Activated T-cell treated with anti-CD3 and anti-CD28 coated beads for 48 hours (primary cell): ENCODE measurements around the gene ZNF777.
A peak's percentile ranks its signal among the peaks of the same experiment; 100 is the strongest.
"Not testable (repeated sequence)": the region's sequence is repeated elsewhere in the genome, so short reads cannot be mapped to it uniquely, and the experiment has no call there.

Source experiments
- DNase-seq: peaks from one replicate; pipeline ENCODE4 v3.0.0-alpha.2; 2020; ENCODE audit warnings: low read depth

ZNF777 gene

DNA sequence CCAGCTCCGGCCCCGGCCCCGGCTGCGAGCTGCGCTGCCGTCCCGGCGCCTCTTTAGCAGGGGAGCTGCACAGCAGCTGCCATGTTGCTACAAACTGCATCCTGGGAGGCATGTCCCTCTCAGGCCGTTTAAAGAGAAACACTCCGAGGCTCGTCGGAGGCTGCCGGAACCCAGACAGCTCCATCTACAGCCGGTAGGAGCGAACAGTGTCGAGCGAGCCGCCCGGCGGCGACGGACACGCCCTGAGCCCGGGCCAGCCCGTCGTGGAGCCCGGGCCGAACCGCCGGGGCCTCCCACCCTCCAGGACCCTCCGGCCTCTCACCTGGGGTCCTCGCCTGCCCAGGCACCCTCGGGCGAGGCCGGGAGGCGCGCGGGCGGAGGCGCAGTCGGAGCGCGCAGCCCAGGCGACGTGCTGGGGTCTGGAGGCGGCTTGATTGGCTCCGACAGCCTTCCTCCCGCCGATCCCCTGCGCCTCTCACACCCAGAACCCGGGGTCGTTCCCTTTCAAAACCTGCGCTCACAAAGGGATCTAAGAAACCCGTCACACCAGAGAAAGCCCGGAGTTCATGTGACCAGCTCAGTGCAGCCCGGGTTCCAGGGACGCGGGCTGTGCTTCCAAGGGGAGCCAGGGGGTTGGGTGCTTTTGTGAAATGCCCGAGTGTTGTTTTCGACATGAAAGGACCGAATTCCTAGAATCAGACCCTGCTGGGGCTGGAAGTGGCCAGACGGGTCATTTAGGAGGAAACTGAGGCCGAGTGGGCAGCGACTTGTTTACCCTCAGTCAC lies at the start of gene ZNF777:
Gene ZNF777 (minus strand): TSS at position 570 of the 785 bp plus-strand sequence. CDS start 5,040 bp downstream, outside the sequence.
- DNase-seq: peak; percentile 72

- no peak for DNase-seq
Observed at GRCh38 chr7:149510248-149510647, 49.4 kb upstream of the ZNF777 start.

DNA sequence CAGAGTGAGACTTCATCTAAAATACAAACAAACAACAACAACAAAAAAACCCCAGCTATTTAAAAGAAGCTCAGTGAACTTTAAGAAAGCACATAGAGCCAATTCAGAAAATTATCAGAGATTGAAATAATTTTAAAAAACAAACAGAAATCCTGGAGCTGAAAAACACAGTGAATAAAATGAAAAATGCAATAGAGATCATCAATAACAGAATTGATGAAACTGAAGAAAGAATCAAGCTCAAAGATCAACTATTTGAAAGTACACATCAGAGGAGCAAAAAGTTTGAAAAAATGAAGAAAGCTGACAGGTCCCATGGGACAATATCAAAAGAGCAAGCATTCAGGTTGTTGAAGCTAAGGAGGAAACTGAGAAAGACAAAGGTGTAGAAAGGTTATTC lies 48.9 kb upstream of the ZNF777 start:
- no peak for DNase-seq

GRCh38 chr7:149505551-149505950 lies 44.7 kb upstream of the ZNF777 start:
- DNase-seq: no peak

DNA sequence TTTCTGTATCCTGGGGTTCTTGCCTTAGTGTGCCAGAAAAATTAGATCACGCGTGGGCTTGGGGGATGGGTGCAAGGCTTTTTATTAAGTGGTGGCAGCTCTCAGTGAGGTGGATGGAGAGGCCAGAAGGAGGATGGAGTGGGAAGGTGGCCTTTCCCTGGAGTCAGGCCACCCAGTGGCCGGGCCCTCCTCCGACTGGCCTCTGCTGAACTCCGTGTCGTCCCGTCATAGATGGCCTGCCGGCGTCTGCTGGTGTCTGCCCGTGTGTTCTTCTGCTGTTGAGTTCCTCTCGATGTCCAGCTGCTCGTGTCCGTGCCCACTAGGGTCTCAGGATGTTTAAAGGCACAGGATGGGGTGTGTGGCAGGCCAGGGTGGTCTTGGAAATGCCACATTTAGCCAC lies 40.8 kb upstream of the ZNF777 start:
- no peak for DNase-seq

DNA sequence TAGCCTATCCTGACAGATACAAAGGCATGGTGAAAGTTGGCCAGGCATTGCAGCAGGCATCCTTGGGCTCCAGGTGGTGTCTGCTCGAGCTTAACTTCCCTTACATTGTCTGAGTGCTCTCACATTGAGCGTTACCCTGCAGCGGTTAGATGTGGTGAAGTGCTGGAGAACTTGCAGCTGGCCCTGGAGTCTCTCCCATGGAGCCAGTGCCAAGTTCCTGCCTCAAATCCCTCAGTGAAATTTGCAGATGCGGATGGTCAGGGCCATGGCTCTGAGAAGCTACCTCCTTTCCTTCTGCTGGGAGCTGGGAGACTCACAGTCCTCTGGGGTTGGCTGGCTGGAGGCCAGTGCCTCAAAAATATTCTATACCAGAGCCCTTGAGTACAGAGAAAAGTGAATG lies 40.0 kb upstream of the ZNF777 start:
- DNase-seq: no peak

GRCh38 chr7:149500201-149500600 lies 39.3 kb upstream of the ZNF777 start:
- DNase-seq: no peak

GRCh38 chr7:149498811-149499210 lies 37.9 kb upstream of the ZNF777 start:
- no peak for DNase-seq

DNA sequence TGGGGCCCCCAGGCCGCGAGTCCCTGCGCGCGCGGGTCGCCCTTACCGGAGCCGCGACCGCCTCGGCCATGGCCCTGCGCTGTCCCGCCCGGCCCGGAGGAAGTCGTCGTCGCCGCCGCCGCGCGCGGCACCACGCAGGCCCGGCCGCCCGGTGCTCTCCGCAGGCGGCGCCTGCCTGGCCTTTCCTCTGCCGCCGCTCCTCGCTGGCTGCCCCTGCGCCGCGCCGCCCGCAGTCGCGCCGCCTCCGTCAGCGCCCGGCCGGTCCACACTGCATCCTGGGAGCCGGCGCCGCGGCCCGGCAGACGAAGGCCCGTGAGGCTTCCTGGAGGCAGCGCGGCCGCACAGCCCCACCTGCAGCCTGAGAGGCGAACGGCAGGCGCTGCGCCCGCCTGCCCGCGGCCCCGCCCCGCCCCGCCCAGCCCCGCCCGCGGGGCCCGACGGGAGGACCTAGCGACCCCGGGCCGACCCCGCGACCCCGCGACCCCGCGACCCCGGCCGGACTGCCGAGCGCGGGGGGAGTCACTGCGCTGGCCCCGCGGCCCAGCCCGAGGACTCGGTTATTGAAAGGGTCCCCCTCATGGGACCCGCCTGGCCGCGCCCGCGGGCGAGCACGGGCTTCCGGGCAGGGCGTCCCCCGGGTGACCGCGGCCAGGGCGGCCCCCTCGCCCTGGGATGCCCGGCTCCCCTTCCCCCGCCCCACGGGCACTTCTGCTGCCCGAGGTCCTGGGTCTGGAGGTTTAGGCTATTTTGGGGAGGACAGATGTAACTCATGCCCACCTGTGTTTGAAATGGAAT lies 36.8 kb upstream of the ZNF777 start, which contains the start of gene ZNF746:
Gene ZNF746 (minus strand): TSS at position 343 of the 795 bp plus-strand sequence. CDS start 273 bp downstream, at position 70.
- peak; percentile 86 for DNase-seq

- peak; percentile 47 for DNase-seq
Observed at GRCh38 chr7:149496642-149497391, 36.0 kb upstream of the ZNF777 start.

GRCh38 chr7:149495785-149496641 lies 35.2 kb upstream of the ZNF777 start:
- no peak for DNase-seq

GRCh38 chr7:149494738-149495368 lies 34.0 kb upstream of the ZNF777 start:
- no peak for DNase-seq

DNA sequence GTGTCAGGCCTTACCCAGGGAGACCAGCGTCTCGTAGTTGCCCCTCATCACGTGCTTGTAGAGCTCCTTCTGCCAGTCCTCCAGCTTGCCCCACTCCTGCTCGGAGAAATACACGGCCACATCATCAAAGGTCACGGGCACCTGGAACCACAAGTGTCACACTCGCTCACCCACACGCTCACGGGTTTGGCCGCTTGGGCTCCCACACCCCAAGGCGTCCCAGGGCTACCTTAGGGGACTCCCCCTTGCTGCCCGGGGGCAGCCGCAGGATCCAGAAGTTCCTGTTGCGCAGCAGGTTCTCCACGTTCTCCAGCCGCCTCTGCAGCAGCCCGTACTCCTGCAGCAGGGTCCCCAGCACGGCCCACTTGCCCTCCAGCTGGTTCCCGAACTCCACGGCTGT lies 33.1 kb upstream of the ZNF777 start:
- DNase-seq: not testable (repeated sequence)

DNA sequence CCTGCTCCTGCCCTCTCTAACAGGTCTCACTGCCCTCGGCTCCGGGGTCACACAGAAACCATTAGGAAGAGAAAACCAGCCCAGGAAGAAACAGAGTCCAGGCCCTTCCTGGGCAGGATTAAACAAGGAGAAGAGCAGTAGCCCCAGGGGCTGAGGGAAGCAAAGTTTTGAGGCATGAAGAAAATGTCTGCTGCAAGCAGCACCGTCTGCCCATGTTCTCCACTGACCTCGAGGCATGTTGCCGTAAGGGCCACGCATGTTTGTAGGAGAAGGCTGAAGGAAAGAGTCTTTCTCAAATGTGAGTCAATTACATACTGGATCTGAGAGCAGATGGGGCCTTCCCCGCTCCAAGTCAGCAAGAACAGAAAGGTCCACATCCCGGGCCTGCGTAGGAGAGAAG lies 32.5 kb upstream of the ZNF777 start:
- no peak for DNase-seq

DNA sequence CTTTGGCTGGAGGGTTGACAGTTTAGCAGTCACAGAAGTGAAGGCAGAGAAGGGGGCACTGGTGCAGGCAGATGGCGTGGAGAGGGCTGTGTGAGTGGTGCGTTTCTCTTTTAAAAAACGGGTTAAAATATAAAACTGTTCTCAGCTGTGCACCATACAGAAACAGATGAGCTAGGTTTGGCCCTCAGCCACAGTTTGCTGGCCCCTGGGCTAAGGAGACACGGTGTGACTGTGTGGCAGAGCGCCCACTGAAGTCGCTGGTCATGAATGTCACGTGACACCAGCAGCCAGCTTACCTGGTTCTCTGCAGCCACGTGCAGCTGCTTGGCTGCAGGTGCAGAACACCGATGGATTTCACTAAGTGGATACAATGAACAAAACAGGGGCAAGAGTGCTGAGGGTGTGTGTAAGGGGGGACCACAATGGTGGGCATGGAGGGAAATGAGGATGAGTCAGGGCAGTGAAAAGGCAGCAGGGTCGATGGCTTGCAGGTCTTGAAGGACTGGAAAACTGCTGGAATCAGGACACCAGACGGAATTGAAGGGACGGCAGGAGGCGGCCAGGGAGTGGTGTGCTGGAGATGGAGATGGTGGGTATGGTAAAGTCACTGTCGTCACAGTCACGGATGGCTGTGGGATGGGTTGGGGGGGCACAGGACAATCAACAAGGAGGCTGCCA lies 29.4 kb upstream of the ZNF777 start:
- no peak for DNase-seq

- DNase-seq: no peak
Observed at GRCh38 chr7:149489391-149490024, 28.6 kb upstream of the ZNF777 start.

DNA sequence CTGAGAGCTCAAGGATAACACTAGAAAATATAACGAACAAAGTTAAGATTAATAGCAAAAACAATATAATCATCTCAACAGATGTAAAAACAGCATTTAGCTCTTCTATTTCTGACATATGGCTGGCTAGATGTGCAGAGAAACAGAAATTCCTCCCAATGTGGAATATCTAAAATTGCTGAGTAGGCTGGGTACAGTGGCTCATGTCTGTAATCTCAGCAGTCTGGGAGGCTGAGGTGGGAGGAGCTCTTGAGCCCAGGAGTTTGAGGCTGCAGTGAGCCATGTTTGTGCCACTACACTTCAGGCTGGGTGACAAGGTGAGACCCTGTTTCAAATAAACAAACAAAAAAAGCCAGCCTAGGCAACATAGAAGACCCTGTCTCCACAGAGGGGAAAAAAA lies 18.7 kb upstream of the ZNF777 start:
- DNase-seq: no peak

- no peak for DNase-seq
Observed at GRCh38 chr7:149478754-149479153, 17.9 kb upstream of the ZNF777 start.

- no peak for DNase-seq
Observed at GRCh38 chr7:149477494-149478443, 16.9 kb upstream of the ZNF777 start.
